Suprapubic skin (tissue), 4 donors: Measurements from ENCODE around the gene TRIM2.

Source experiments
- CTCF ChIP-seq, 2 donors: fragments of 200-600 bp in 1 of 2; fragments of 450-650 bp in 1 of 2; sonication (generic) in 1 of 2; IDR thresholded peaks; one replicate each; pipeline ENCODE4 v1.5.1; 2016 to 2019; ENCODE audit warnings: antibody characterized with exemption in 2 of 2, mild to moderate bottlenecking in 1 of 2, moderate library complexity in 1 of 2
- POLR2A ChIP-seq, 2 donors: fragments of 450-650 bp; IDR thresholded peaks; one replicate each; pipeline ENCODE4 v1.6.1; 2017; ENCODE audit warnings: antibody characterized with exemption in 2 of 2, mild to moderate bottlenecking in 2 of 2, moderate library complexity in 2 of 2
- POLR2AphosphoS5 ChIP-seq, 3 donors: sonication (generic); formaldehyde crosslinking; IDR thresholded peaks; one replicate each; pipeline ENCODE4 v1.6.1; 2017; ENCODE audit warnings: antibody characterized with exemption in 3 of 3

- TF ChIP-seq CTCF (IDR thresholded peaks at IDR 0.05) (no peak), POLR2AphosphoS5 (IDR thresholded peaks at IDR 0.05) (no peak), POLR2A (IDR thresholded peaks at IDR 0.05) (no peak)
Observed at GRCh38 chr4:153244969-153245368, 40.7 kb downstream of the TRIM2 start.
